Measurements from ENCODE around the gene LCE1E. TPM values are rescaled to one million over a fixed set of nuclear protein-coding genes. Genes with fewer than 3 reads are reported as not detected.

Gene LCE1E
- total RNA-seq, 1 donor from 2014 or later: not detected

GRCh38 chr1:152761609-152762213 is 24.3 kb upstream of the LCE1E start:
- H3K4me3 ChIP-seq: no peak overlapping the region
- H3K36me3 ChIP-seq: no peaks in the 10 kb centered on the region
- no peaks in the 10 kb centered on the region for H3K4me1 ChIP-seq
- H3K9me3 ChIP-seq: no peaks in the 10 kb centered on the region
- no peak for DNase-seq
- H3K27me3 ChIP-seq (ENCODE audit: low read depth): peaks cover 2% of the 10 kb centered on the region
- H3K27ac ChIP-seq: no peak overlapping the region
- intact Hi-C loops (cut with DNase I): no loop called here
- ATAC-seq: no peak
- TF ChIP-seq, protein P1, sequence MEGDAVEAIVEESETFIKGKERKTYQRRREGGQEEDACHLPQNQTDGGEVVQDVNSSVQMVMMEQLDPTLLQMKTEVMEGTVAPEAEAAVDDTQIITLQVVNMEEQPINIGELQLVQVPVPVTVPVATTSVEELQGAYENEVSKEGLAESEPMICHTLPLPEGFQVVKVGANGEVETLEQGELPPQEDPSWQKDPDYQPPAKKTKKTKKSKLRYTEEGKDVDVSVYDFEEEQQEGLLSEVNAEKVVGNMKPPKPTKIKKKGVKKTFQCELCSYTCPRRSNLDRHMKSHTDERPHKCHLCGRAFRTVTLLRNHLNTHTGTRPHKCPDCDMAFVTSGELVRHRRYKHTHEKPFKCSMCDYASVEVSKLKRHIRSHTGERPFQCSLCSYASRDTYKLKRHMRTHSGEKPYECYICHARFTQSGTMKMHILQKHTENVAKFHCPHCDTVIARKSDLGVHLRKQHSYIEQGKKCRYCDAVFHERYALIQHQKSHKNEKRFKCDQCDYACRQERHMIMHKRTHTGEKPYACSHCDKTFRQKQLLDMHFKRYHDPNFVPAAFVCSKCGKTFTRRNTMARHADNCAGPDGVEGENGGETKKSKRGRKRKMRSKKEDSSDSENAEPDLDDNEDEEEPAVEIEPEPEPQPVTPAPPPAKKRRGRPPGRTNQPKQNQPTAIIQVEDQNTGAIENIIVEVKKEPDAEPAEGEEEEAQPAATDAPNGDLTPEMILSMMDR (IDR thresholded peaks at IDR 0.05): no peak

DNA sequence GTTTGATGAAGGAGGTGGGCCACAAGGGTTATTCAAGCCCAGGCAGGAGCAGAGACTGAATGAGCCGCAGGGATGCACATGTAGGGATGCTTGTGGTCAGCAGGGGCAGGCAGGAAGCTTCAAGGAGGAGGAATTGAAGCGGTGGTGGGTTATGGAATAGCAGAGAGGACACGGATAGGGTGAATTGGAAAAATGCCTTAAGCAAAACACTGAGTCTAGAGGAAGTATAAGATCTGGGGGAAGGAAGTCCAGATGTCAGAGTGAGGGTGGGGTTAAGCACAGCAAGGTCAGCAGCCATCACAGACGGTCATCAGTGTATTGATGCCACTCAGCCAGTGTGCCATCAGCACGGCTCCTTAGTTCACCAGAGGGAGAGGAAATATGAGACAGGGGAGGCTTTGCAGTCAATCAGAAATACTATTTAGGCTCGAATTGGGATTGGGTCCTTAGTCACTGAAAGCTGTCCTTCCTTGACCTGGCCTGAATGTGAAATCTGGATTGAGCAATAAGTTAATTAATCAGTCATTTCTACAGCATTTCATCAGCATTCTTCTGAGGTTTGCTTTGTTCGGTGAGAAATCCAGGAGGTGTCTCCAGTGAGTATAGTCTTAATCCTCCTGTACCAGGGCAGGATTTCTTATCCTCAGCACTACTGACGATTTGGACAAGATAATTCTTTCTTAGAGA is 17.1 kb upstream of the LCE1E start:
- TF ChIP-seq, protein P1 (IDR thresholded peaks at IDR 0.05): no peak
- Histone ChIP-seq H3K4me1 (no peaks in the 10 kb centered on the region), H3K4me3 (no peak overlapping the region), H3K27ac (no peak overlapping the region), H3K9me3 (no peaks in the 10 kb centered on the region), H3K36me3 (no peaks in the 10 kb centered on the region), H3K27me3 (ENCODE audit: low read depth) (no peaks in the 10 kb centered on the region)
- DNase-seq (no peak), ATAC-seq (no peak)
- intact Hi-C loops (cut with DNase I): no loop called here

GRCh38 chr1:152770411-152770810 is 15.6 kb upstream of the LCE1E start:
- intact Hi-C loops (cut with DNase I): no loop called here
- Histone ChIP-seq H3K27ac (no peak overlapping the region), H3K4me1 (no peaks in the 10 kb centered on the region), H3K36me3 (no peaks in the 10 kb centered on the region), H3K27me3 (ENCODE audit: low read depth) (no peaks in the 10 kb centered on the region), H3K4me3 (no peak overlapping the region), H3K9me3 (no peaks in the 10 kb centered on the region)
- TF ChIP-seq, protein P1 (IDR thresholded peaks at IDR 0.05): no peak
- ATAC-seq: no peak
- DNase-seq: no peak

GRCh38 chr1:152774875-152775274 is 11.2 kb upstream of the LCE1E start, which contains the start of gene LCE1F:
Gene LCE1F (plus strand): TSS chr1:152775140. CDS start chr1:152776372, 1,232 bp downstream.
- Histone ChIP-seq H3K9me3 (no peaks in the 10 kb centered on the region), H3K27me3 (ENCODE audit: low read depth) (no peaks in the 10 kb centered on the region), H3K36me3 (no peaks in the 10 kb centered on the region), H3K4me3 (no peak within 1 kb of the TSS), H3K4me1 (no peaks in the 10 kb centered on the region), H3K27ac (no peak within 1 kb of the TSS)
- TF ChIP-seq, protein P1 (IDR thresholded peaks at IDR 0.05): no peak
- ATAC-seq: no peak
- DNase-seq: no peak
- intact Hi-C loops (cut with DNase I): no loop called here

- no peak for ATAC-seq
- intact Hi-C loops (cut with DNase I): no loop called here
- Histone ChIP-seq H3K36me3 (no peaks in the 10 kb centered on the region), H3K4me1 (no peaks in the 10 kb centered on the region), H3K4me3 (no peak overlapping the region), H3K9me3 (no peaks in the 10 kb centered on the region), H3K27ac (no peak overlapping the region), H3K27me3 (ENCODE audit: low read depth) (no peaks in the 10 kb centered on the region)
- DNase-seq: no peak
- TF ChIP-seq, protein P1 (IDR thresholded peaks at IDR 0.05): no peak
Observed at GRCh38 chr1:152776361-152776760, 9.7 kb upstream of the LCE1E start.

Measured in lower lobe of right lung (tissue), 2 donors.